Vagina (tissue), 2 donors: ENCODE measurements around the gene ADORA1. TPM values are rescaled to one million over a fixed set of nuclear protein-coding genes. Genes with fewer than 3 reads are reported as not detected.

Experiments
- DNase-seq, 2 donors: peaks; one replicate each; pipeline ENCODE4 v3.0.0-alpha.2; 2017; ENCODE audit errors: extremely low spot score in 2 of 2
- H3K27ac ChIP-seq: fragments of 200-600 bp; sonication (generic); one replicate; pipeline ENCODE4 v1.5.1; 2019
- H3K27me3 ChIP-seq: fragments of 200-600 bp; sonication (generic); one replicate; pipeline ENCODE4 v1.5.1; 2019
- H3K36me3 ChIP-seq, 2 donors: fragments of 200-600 bp; sonication (generic); one replicate each; pipeline ENCODE4 v1.5.1; 2017 to 2019
- H3K4me1 ChIP-seq: fragments of 200-600 bp; sonication (generic); one replicate; pipeline ENCODE4 v1.5.1; 2019
- H3K4me3 ChIP-seq, 2 donors: fragments of 200-600 bp; sonication (generic); 1 replicate in 1 of 2; 2 replicates in 1 of 2; pipeline ENCODE4 v1.5.1; 2016 to 2019
- H3K9me3 ChIP-seq: fragments of 200-600 bp; sonication (generic); one replicate; pipeline ENCODE4 v1.5.1; 2019
- CTCF ChIP-seq, 3 experiments: fragments of 450-650 bp in 2 of 3; fragments of 200-600 bp in 1 of 3; sonication (generic) in 1 of 3; IDR thresholded peaks; one replicate each; pipeline ENCODE4 v1.5.1; 2017 to 2019; ENCODE audit warnings: antibody characterized with exemption in 3 of 3, mild to moderate bottlenecking in 2 of 3, moderate library complexity in 2 of 3
- POLR2A ChIP-seq, 2 donors: fragments of 450-650 bp; IDR thresholded peaks; one replicate each; pipeline ENCODE4 v1.6.1; 2017; ENCODE audit warnings: antibody characterized with exemption in 2 of 2, mild to moderate bottlenecking in 2 of 2, moderate library complexity in 2 of 2
- POLR2AphosphoS5 ChIP-seq, 2 donors: sonication (generic); formaldehyde crosslinking; IDR thresholded peaks; one replicate each; pipeline ENCODE4 v1.9.0; 2017; ENCODE audit warnings: antibody characterized with exemption in 2 of 2, mild to moderate bottlenecking in 2 of 2, low read depth in 1 of 2; ENCODE audit not compliant: insufficient read depth in 1 of 2
- intact Hi-C: fragments of 100-400 bp; cut with DNase I; formaldehyde crosslinking; loops from one replicate; pipeline ENCODE4 v1.15.1; 2023
- total RNA-seq: library from RNA; depleted of rRNA; stranded (reverse); fragments of >200 nt; gene quantifications from one replicate; pipeline ENCODE4 v1.2.3, GENCODE V29; 2016

The ADORA1 gene
- total RNA-seq, 1 donor from 2014 or later = 5.2 TPM

GRCh38 chr1:203095061-203095690, 32.4 kb upstream of the ADORA1 start:
- Histone ChIP-seq H3K27ac (no peak overlapping the region), H3K27me3 (no peaks in the 10 kb centered on the region), H3K9me3 (no peaks in the 10 kb centered on the region), H3K4me3 (no peak overlapping the region), H3K4me1 (no peaks in the 10 kb centered on the region), H3K36me3 (no peaks in the 10 kb centered on the region)
- no peak for DNase-seq
- TF ChIP-seq POLR2A (IDR thresholded peaks at IDR 0.05) = no peak
- TF ChIP-seq CTCF (IDR thresholded peaks at IDR 0.05) = no peak
- no peak for TF ChIP-seq POLR2AphosphoS5 (IDR thresholded peaks at IDR 0.05; ENCODE audit: insufficient read depth in 1 of 2, low read depth in 1 of 2)
- intact Hi-C loops = no loop called here

- DNase-seq = peak in 1 of 2 donors; percentile 67
- Histone ChIP-seq H3K27me3 (no peaks in the 10 kb centered on the region), H3K4me1 (no peaks in the 10 kb centered on the region), H3K9me3 (no peaks in the 10 kb centered on the region), H3K36me3 (no peaks in the 10 kb centered on the region), H3K27ac (no peak overlapping the region), H3K4me3 (no peak overlapping the region)
- intact Hi-C loops = no loop called here
- no peak for TF ChIP-seq POLR2A (IDR thresholded peaks at IDR 0.05)
- TF ChIP-seq POLR2AphosphoS5 (IDR thresholded peaks at IDR 0.05; ENCODE audit: insufficient read depth in 1 of 2, low read depth in 1 of 2) = no peak
- TF ChIP-seq CTCF (IDR thresholded peaks at IDR 0.05) = no peak
These were observed 31.0 kb upstream of the ADORA1 start for GRCh38 chr1:203096566-203096965.

DNA sequence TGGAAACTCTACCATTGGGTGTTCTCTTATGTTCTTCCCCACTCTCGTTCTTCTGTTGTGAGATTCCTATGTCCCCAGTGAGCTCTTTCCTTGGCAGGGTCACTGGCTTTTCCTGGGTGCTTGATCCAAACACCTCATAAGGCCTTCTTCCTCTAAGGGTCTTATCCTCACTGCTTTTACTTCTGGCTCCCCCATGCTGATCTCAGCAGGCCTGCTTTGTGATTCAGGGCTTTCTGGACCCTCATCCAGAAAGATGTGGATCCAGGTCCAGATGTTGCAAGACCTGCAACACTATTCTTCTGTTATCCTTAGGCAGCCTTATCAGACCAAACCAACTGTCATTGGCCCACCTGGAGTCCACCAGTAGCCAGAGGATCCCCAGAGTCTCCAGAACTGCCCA, 30.5 kb upstream of the ADORA1 start:
- Histone ChIP-seq H3K27me3 (no peaks in the 10 kb centered on the region), H3K36me3 (no peaks in the 10 kb centered on the region), H3K27ac (no peak overlapping the region), H3K9me3 (no peaks in the 10 kb centered on the region), H3K4me1 (no peaks in the 10 kb centered on the region), H3K4me3 (no peak overlapping the region)
- TF ChIP-seq POLR2A (IDR thresholded peaks at IDR 0.05) (no peak), CTCF (IDR thresholded peaks at IDR 0.05) (no peak), POLR2AphosphoS5 (IDR thresholded peaks at IDR 0.05; ENCODE audit: insufficient read depth in 1 of 2, low read depth in 1 of 2) (no peak)
- peak in 1 of 2 donors; percentile 37 for DNase-seq
- intact Hi-C loops = no loop called here

GRCh38 chr1:203098445-203098844, 29.1 kb upstream of the ADORA1 start:
- intact Hi-C loops = no loop called here
- Histone ChIP-seq H3K4me1 (no peaks in the 10 kb centered on the region), H3K36me3 (no peaks in the 10 kb centered on the region), H3K27me3 (no peaks in the 10 kb centered on the region), H3K27ac (no peak overlapping the region), H3K9me3 (no peaks in the 10 kb centered on the region), H3K4me3 (no peak overlapping the region)
- TF ChIP-seq CTCF (IDR thresholded peaks at IDR 0.05) (no peak), POLR2AphosphoS5 (IDR thresholded peaks at IDR 0.05; ENCODE audit: insufficient read depth in 1 of 2, low read depth in 1 of 2) (no peak), POLR2A (IDR thresholded peaks at IDR 0.05) (no peak)
- peak in 1 of 2 donors; percentile 58 for DNase-seq

GRCh38 chr1:203098914-203099520, 28.5 kb upstream of the ADORA1 start:
- intact Hi-C loops = no loop called here
- DNase-seq = no peak
- no peak overlapping the region for H3K4me3 ChIP-seq
- H3K27ac ChIP-seq = no peak overlapping the region
- TF ChIP-seq POLR2AphosphoS5 (IDR thresholded peaks at IDR 0.05; ENCODE audit: insufficient read depth in 1 of 2, low read depth in 1 of 2) (no peak), POLR2A (IDR thresholded peaks at IDR 0.05) (no peak)
- no peaks in the 10 kb centered on the region for H3K27me3 ChIP-seq
- H3K4me1 ChIP-seq = no peaks in the 10 kb centered on the region
- H3K9me3 ChIP-seq = no peaks in the 10 kb centered on the region
- H3K36me3 ChIP-seq = no peaks in the 10 kb centered on the region
